Adrenal gland (tissue), 5 donors: Measurements from ENCODE around the gene NEGR1.

Experiments used
- CTCF ChIP-seq, 6 experiments: fragments of 450-650 bp in 4 of 6; fragments of 200-600 bp in 2 of 6; sonication (generic) in 1 of 6; IDR thresholded peaks; 1 replicate in 5 of 6; 2 replicates in 1 of 6; pipeline versions ENCODE4 v1.5.1 to v1.8.0; 2016 to 2021; ENCODE audit warnings: antibody characterized with exemption in 6 of 6, mild to moderate bottlenecking in 2 of 6, moderate library complexity in 1 of 6
- POLR2A ChIP-seq, 2 donors: fragments of 450-650 bp; IDR thresholded peaks; one replicate each; pipeline ENCODE4 v1.6.1; 2017; ENCODE audit warnings: antibody characterized with exemption in 2 of 2, mild to moderate bottlenecking in 2 of 2, moderate library complexity in 1 of 2
- donor health status: DM: no; HTN: no; CAD: no.

DNA sequence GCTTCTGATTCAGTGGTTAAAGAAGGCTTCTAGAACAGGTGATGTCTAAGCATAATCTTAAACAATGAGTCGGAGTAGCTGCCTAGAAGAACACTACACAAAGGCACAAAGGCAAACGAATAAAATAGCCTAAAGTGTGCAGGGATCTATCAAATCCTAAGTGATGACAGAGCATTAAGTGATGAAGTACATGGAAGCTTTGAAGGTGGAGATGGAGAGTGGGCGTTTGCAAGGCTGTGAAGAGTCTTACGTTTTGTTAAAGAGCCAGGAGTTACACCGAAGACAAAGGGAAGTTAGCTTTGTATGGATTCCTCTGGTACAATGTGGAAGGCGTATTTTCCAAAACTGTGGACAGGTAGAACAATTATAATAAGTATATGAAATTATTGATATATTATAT lies 270.6 kb downstream of the NEGR1 start:
- TF ChIP-seq CTCF (IDR thresholded peaks at IDR 0.05) (no peak), POLR2A (IDR thresholded peaks at IDR 0.05) (no peak)
